GM19025 (cell line): ENCODE results near the gene KLF16.

Source experiments
- ATAC-seq: cut with Tn5 transposase; IDR thresholded peaks from one replicate; pipeline ENCODE4 v1.9.1; 2021; ENCODE audit warnings: mild to moderate bottlenecking, low read depth, moderate library complexity; ENCODE audit not compliant: unreplicated experiment

The KLF16 gene

DNA sequence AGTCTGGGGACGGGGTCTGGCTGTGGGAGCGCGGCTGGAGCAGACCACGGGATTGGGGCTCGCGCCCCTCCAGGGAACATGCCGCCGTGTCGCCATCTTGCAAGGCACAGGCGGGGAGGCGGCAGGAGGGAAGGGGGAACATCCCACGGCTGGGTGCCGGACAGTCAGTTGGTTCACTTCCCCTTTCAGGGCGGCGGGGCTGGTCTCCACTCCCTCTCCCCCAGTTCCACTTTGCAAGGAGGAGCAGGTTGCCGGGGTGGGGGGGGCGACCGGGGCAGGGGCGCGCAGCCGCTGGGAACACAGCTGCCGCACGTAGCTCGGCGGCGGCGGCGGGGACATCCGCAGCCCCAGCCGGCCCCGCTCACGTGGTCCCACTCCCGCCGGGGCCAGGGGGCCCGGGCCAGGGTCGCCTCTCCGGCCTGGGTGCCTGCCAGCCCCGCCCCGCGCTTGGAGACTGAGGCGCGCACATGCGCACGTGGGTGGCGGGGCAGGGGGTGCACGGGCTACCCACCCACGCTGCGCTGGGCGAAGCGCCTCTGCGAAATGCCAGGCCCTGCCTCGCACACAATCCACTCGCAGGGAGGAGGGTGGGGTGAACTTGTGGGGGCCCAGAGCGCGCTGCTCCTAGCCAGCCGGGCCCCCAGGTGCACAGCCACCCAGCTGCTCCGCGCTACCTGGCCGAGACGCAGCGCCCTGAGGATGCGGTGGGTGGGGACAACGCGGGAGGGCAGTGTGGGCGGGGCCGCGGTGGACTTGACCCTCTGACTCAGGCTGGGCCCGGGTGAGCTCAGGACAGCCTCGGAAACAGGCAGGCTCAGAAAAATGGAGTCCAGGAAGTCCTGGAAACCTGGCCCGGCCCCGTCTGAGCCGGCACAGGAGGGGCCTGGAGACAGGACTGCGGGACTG lies 6.4 kb downstream of the KLF16 start:
- ATAC-seq: no peak

DNA sequence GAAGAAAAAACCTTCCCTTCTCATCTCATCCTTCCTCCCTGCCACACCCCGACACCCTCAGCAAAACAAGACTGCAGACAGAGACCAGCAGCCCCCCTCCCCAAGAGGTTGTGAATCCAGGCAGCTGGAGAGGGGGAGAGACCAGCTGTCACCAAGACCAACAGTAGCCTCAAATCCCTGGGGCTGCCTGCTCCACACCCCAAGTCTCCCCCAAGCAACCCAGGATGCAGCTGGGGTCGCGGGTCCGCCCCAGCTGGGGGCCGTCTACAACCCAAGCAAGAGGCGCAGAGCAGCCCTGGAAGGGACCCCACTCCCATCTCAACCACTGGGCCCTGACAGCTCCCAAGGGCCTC lies 7.1 kb downstream of the KLF16 start:
- no peak for ATAC-seq

GRCh38 chr19:1855828-1856255 lies 7.5 kb downstream of the KLF16 start:
- ATAC-seq: no peak

- peak; percentile 61 for ATAC-seq
Measured at GRCh38 chr19:1855040-1855827, 8.1 kb downstream of the KLF16 start.

DNA sequence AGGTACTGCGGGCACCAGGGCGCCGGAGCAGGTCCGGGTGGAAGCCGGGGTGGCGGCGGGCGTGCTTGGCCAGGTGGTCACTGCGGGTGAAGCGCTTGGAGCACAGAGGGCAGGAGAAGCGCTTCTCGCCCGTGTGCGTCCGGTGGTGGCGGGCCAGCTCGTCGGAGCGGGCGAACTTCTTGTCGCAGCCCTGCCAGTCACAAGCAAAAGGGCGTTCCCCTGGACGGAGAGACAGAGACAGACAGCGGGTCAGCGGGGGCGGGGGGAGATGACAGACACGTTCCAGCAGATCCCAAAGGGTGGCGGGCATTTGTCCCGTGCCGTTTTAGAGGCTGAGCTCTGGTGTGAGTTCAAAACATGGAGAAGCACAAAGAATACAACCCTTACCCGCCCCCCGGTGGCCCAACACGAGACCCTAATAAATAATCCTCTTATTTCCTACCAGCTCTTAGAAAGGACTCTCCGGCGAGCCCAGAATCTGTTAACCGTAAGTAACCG lies 8.8 kb downstream of the KLF16 start:
- no peak for ATAC-seq

DNA sequence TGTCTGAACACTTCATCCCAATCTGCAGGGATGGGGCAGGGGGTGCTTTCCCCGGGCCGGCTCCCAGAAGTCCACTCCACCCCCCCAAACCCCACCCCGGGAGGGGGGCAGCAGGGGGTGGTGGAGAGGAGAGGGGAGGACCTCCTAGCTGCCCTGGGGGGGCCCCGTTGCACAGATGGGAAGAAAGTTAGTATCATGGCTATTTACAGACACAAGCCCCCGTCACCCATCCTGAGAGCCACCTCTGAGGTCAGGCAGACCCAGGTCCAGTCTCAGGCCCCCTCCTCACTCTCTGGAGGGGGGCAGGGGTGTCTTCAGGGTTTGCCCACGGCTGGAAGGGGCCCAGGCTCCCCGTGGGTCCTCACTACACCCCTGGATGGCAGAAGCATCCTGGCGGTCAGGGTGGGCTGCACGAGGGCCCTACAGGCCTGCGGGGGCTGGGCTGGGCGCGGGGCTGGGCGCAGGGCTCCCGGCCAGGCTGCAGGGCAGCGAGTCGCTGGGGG lies 9.3 kb downstream of the KLF16 start:
- no peak for ATAC-seq

DNA sequence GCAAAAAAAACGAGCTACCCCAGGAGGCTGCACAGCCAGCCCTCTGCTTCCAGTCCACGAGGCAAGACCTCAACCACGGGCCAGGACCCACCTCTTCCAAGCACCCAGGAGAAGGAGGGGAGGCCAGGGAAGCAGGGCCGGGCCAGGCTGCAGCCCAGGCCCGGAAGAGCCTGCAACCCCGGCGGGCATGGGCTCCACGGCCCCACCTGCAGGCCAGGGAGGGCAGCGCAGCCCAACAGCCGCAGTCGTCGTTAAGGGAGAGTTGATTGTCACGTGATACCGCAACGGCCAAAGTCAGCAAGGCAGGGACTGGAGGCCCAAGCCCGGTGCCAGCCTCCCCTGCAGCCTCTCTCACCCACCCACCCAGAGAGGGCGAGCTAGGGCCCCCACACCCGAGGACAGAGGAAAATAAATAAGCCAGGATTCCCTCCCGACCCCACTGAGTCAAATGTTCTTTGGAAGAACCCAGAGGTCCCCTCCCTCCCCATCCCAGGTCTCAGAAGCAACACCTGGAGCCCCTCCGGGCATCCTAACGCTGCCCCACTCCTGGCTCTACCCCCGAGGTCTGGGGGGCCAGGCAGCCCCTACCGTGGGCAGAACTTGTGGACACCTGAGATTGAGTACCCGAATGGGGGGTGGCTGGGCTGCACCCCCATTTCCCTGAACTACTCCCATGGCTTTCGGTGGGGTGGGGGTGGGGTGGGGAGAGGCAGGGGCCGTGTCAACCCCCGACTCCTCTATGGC lies 9.9 kb downstream of the KLF16 start:
- ATAC-seq: no peak

- ATAC-seq: no peak
Measured at GRCh38 chr19:1852581-1853128, 10.7 kb downstream of the KLF16 start.

- no peak for ATAC-seq
Measured at GRCh38 chr19:1851654-1852580, 11.5 kb downstream of the KLF16 start.

DNA sequence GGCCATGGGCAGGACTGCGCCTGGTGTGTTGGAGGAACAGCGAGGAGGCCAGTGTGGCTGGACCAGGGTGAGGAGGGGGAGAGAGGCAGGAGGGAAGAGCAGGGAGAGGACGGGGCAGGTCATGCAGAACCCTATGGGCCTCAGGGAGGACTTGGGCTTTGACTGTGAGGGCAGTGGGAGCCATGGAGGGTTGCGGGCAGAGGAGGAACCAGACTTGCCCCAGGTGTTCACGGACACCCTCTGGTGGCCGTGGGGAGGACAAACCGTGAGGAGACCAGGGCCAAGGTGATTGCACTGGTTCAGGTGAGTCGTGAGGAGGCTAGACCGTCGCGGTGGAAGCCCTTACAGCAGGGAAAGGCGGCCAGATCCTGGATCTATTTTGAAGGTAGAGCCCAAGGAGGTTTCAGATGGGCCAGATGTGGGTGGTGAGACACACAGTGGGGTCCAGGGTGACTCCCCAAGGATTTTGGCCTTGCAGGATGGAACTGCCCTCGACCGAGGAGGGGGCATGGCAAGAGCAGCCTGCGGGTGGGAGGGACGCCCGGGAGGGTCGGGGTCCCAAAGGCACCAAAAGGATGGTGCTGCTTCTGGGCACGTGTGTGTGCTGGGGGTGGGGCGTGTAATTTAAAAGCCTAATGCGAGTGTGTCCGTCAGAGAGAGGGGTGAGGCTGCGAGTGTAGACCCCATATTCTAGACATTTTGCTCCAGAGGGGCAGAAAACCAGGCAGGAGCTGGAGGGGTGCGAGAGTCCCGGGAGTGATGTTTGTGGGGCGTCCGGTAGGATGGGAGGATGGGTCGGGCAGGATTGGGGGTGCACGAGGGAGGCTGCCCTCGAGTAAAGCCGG lies 12.3 kb downstream of the KLF16 start:
- ATAC-seq: no peak

DNA sequence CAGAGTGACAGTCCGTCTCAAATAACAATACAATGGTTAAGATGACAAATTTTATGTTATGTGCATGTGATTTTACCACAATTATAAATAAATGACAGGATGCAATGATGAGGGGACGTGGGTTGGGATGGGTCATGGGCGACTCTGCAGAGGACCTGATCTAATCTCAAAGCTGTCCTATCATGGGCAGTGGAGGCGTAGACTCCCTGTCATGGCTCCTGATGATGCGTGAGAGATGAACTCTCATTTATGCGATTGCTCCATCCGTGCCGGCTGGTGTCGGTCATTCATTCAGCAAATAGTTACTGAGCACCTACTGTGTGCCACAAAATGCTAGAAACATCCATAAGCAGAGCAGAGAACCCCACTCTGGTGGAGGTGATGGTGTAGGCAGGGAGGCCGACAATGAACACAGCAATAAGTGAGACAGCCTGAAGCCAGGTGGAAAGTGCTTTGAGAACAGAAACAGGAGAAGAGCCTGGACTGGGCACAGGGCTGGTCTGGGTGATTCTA lies 13.4 kb downstream of the KLF16 start:
- ATAC-seq: no peak

DNA sequence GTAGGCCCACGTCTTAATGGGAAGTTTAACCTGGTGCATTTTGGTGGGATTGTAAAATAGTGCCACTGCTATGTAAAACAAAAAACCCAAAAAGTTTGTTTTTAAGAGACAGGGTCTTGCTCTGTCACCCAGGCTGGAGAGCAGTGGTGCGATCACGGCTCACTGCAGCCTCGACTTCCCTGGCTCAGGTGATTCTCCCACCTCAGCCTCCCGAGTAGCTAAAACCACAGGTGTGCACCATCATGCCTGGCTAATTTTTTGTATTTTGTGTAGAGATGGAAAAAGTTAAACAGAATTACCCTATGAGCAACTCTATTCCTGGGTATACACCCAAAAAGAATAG lies 14.3 kb downstream of the KLF16 start:
- no peak for ATAC-seq

DNA sequence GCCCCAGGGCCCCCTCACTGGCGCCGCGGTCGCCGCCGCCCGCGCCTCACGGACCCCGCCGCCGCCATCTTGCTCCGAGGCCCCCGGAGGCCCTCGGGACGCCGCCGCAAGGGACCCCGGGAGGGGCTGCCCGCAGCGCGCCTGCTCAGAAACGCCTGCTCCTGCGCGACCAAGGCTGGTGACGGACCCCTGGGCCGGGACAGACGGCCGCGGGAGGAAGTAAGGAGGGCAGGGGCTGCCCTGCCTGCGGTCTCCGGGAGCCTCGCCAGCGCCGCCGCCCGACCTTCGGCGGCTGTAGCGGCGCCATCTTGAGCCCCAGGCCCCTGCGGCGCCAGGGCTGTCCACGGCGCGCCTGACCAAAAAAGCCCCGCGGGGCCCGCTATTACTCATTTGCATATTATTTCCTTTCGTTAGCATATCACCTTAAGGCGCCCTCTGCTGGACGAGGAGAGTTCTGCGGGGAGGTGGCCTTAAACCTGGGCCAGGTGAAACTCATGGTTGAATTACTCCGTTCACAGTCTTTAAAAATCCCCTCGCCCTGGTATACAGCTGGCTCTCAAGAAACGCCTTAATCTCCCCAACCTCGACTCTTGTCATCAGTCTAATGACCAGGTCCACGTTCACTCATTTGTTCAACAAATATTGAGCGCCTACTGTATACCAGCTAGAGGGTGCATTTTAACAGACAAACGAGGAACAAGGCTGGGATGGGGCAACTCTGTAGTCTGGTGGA lies 14.8 kb downstream of the KLF16 start, which contains the start of gene REXO1:
Gene REXO1 (minus strand): TSS at position 85 of the 733 bp plus-strand sequence. CDS start 125 bp downstream, outside the sequence.
- ATAC-seq: peak; percentile 68

DNA sequence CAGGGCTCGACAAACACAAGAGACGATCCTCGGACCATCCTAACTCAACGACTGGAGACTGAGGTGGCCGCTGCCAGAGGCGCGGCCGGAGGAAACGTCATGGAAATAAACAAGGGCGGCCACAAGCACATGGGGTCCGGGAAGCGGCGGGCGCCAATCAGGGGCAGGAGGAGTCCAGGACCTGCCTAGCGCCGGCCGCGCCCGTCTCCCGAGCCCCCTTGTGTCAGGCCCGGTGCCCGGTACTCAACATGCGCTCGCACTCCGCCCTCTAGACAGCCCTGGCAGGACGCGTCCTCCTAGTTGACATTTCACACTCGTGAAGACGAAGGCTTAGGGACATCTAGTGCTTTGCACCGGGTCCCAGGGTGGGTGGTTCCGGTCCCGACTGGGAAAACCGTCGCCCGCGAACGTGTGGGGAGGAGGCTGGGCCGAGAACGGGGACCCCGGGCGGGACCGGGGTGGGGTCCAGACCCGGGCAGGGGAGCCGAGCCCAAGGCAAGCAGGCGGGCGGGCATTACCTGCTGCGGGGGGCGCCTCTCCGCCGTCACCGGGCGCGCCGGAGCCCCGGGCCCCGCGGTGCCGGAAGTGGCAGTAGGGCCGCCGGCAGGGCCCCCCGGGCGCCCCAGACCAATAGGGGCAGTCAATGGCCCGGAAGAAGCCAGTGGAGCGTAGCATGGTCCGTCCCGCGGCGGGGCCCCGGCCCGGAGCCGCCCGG lies 15.5 kb downstream of the KLF16 start:
- ATAC-seq: peak; percentile 28

DNA sequence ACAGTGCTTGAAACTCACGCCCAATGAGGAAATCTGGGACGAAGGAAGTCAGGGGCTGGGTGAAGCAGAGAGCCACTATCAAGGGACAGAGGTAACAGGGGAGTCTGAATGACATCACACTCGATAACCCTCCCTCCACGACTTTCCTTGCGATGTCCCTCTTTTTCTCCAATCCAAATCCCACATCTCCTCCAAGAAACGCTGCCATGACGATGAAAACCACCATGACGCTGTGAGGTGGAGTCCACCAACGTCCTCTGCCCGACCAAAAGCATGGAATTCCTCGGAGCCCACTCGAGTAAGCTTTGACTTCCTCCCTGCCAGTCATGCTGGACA lies 16.1 kb downstream of the KLF16 start:
- ATAC-seq: no peak

DNA sequence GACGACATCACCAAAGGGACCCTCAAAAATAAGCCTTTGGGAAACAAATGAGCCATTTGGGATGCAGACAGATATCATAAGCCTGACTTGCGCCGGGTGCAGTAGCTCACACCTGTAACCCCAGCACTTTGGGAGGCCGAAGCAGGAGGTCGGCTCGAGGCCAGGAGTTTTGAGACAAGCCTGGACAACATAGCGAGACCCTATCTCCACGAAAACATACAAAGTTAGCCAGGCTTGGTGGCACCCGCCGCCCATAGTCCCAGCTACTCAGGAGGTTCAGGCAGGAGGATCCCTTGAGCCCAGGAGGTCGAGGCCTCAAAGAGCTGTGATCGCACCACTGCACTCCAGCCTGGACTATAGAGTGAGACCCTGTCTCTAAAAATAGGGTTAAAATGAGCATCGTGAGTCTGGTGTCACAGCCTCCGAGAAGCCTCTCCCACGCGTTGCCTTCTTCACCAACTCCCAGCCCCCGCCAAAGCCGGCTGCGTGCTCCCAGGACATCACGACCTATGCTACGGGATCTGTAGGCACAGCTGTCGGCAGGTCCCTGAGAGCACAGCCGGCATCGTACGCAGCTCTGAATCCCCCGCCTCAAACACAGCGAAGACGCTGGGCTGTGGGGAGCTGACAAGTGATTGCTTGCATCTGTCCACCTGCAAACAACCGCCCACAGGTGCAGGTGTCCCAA lies 16.7 kb downstream of the KLF16 start:
- ATAC-seq: no peak
